ENCODE data around the gene LDB2. TPM values are rescaled to one million over a fixed set of nuclear protein-coding genes. Genes with fewer than 3 reads are reported as not detected.
"Not testable (repeated sequence)": the region's sequence is repeated elsewhere in the genome, so short reads cannot be mapped to it uniquely, and the experiment has no call there.

LDB2 gene
- 100 to 1,000 TPM in 1 of 4 donors, 10 to 100 TPM in 3; 85.7 to 106 (median 92.1) TPM for polyA plus RNA-seq (ENCODE audit: insufficient read length in 4 of 4)

DNA sequence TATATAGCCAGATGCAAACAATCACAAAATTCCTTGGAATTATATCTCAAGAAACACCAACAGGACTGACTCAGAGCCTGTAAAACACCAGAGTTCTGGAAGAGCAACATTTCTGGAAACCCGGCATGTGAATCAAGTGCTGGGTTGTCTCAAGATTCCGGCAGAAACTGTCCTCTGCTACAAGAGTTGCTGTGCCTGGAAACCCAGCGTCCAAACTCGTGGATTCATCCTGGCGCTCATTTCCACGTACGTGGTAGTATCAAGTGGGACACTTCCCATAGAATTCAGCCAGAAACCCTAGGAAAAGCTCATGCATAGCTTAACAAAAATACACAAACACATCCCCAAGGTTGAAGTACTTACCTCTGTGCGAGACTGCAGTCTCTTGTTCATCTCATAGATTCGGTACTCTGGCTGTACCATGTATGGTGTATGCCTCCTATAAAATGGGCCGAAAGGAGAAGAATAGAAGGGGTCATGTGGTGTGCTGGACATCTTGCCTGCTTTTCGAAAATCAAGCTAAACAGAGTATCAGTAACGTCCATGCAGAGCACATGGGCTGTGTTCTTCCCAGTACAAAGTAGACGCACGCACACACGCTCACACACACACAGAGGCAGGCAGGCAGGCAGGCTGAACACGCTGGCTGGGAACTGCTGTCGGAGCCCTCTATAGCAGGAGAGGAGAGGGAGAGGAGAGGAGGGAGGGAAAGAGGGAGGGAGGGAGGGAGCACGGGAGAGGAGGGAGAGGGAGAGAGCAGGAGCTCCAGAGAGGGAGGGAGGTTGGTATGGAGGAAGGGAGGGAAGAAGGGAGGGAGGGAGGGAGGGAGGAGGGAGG lies at the start of gene LDB2:
Gene LDB2, minus strand, starts transcription at position 655 of the 837 bp plus-strand sequence.
- peak in 2 of 4 donors; percentile 78 to 82 for DNase-seq (ENCODE audit: low read depth in 4 of 4, low spot score in 2 of 4)

DNA sequence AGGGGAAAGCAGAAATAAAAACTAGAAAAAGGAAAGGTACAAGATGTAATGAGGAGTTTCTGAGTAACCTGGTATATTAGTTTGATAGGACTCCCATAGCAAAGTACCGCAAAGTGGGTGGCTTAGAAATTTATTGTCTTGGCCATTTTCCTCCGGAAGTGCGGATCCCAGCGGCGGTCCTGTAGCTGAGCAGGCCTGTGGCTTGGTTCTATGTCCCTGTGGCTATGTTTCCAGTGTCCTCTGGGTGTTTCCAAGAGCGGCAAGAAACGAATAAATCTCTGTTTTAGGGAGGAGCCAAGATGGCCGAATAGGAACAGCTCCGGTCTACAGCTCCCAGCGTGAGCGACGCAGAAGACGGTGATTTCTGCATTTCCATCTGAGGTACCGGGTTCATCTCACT lies 44.0 kb upstream of the LDB2 start:
- no peak for DNase-seq (ENCODE audit: low read depth in 4 of 4, low spot score in 2 of 4)

- DNase-seq (ENCODE audit: low read depth in 4 of 4, low spot score in 2 of 4), result no peak
Measured at GRCh38 chr4:16939178-16939577, 40.7 kb upstream of the LDB2 start.

- DNase-seq (ENCODE audit: low read depth in 4 of 4, low spot score in 2 of 4), result no peak
Measured at GRCh38 chr4:16938512-16939040, 40.1 kb upstream of the LDB2 start.

DNA sequence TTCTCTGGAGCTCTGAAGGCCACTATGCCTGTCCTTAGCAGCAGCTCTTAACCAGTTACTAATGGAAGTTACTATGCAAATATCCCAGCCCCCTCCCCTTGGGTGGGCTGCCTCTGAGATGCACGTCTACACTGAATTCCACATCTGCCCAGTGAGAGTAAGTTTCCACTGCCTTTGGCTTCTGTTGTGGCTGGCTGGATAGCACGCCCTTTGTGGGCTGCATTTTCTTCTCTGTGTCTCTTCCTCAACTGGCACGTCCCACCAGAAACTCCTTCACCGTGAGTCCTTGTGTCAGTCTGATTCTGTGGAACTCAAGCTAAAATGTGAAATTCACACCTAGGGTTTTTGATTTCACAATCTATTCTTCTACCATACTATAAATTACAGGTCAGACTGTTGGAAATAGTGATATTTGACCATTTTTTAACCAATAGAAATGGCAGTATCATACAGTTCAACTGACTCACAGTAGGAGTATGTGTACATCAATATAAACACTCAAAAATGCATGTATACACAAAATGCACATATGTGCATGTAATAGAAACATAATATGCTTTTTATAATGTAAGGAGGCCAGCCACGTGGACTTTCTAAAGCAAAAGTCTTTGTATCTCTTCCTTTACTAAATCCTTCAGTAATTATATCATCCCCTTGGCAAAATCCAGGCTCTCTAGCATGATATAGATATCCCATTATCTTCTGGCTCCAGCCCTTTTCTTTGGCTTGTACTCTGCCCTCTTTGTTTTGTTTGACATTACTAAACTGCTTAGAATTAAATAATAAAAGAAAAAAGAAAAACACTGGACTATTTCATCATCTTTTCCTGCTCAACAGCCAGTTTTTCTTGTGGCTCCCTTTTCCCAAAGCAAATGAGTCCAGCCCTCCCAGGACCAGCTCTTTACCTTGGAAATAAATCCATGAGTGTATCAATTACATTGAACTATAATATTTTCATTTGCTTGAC lies 33.2 kb upstream of the LDB2 start:
- DNase-seq (ENCODE audit: low read depth in 4 of 4, low spot score in 2 of 4), result no peak

DNA sequence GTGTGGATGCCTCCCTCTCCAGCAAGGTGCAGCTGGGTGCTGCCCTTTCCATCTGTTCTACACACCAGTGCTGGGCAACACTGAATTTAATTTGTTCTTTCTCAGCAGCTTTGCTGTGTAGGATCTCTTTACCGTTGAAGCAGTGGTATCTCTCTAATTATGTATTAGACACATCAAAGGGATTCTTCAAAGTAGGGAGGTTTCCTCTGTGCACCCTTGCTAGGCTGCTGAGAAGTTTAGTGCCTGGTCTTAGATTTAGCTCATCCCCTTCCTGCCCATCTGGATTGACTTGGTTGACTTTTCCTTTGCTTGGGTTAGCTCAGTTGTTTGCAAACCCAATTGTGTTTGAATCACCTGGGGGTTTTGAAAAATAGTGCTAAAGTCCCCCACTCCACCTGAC lies 27.8 kb upstream of the LDB2 start:
- DNase-seq (ENCODE audit: low read depth in 4 of 4, low spot score in 2 of 4), result no peak

DNA sequence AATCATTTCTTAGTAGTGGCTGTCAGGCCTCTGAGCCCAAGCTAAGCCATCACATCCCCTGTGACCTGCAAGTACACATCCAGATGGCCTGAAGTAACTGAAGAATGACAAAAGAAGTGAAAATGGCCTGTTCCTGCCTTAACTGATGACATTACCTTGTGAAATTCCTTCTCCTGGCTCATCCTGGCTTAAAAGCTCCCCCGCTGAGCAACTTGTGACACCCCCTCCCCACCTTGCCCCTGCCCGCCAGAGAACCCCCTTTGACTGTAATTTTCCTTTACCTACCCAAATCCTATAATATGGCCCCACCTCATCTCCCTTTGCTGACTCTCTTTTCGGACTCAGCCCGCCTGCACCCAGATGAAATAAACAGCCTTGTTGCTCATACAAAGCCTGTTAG lies 20.3 kb upstream of the LDB2 start:
- not testable (repeated sequence) for DNase-seq (ENCODE audit: low read depth in 4 of 4, low spot score in 2 of 4)

- no peak for DNase-seq (ENCODE audit: low read depth in 4 of 4, low spot score in 2 of 4)
Measured at GRCh38 chr4:16916719-16917337, 18.4 kb upstream of the LDB2 start.

GRCh38 chr4:16916031-16916430 lies 17.6 kb upstream of the LDB2 start:
- no peak for DNase-seq (ENCODE audit: low read depth in 4 of 4, low spot score in 2 of 4)

DNA sequence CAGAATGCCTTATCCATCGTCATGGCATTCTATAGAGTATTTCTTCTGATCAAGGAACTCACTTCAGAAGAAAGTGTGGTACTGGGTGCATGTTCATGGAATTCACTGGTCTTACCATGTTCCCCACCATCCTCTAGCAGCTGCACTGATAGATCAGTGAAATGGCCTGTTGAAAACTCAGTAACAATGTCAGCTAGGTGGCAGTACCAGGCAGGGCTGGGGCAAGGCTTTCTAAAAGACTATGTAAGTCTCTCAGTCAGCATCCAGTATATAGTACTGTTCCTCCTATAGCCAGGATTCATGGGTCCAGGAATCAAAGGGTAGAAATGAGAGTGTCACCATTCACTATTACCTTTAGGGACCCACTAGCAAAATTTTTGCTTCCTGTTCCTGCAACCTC lies 15.8 kb upstream of the LDB2 start:
- DNase-seq (ENCODE audit: low read depth in 4 of 4, low spot score in 2 of 4), result no peak

GRCh38 chr4:16912896-16913295 lies 14.5 kb upstream of the LDB2 start:
- DNase-seq (ENCODE audit: low read depth in 4 of 4, low spot score in 2 of 4), result no peak

- DNase-seq (ENCODE audit: low read depth in 4 of 4, low spot score in 2 of 4), result no peak
Measured at GRCh38 chr4:16909281-16909680, 10.8 kb upstream of the LDB2 start.

DNA sequence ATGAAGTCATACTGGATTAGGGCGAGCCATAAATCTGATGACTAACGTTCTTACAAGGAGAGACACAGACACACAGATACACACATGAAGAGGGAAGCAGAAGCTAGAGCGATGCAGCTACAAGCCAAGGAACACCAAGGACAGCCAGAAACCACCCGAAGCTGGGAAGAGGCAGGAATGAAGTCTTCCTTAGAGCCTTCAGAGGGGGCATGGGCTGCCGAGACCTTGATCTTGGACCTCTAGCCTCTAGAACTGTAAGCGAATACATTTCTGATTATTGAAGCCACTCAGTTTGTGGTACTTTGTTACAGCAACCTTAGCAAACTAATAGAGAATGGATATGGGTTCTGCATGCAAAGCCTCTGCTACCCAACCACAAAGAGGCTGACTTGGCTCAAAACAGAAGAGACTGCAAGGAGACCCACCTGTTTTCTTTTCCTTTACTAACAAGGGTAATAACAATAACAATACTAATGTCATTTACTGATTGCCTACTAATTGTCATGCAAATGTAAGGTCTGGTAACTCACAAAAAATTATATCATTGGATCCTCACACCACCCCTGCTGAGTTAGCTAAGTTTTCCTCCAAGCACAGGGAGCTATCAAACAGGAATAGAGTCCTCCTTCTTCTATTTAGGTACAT lies 10.1 kb upstream of the LDB2 start:
- DNase-seq (ENCODE audit: low read depth in 4 of 4, low spot score in 2 of 4), result no peak

DNA sequence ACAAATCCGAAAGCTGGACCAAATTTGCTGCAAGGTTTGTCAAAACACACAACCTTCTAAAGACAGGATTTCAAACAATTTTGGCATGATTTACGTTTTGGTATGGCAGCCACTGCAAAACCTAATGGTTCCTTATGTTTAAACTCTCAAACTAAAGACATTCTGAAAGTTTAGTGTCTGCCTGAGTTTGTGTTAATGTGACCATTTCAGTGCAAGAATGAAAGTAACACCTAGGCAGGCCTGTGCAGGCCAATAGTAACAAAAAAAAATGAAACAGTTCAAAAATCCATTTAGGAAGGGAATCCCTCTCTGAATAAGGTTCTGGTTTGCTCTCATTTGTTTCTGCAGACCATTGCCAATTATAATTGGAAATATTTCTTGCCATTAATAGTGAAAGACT lies 1.9 kb upstream of the LDB2 start:
- no peak for DNase-seq (ENCODE audit: low read depth in 4 of 4, low spot score in 2 of 4)

- no peak for DNase-seq (ENCODE audit: low read depth in 4 of 4, low spot score in 2 of 4)
Measured at GRCh38 chr4:16896881-16897750, 1.3 kb downstream of the LDB2 start.

DNA sequence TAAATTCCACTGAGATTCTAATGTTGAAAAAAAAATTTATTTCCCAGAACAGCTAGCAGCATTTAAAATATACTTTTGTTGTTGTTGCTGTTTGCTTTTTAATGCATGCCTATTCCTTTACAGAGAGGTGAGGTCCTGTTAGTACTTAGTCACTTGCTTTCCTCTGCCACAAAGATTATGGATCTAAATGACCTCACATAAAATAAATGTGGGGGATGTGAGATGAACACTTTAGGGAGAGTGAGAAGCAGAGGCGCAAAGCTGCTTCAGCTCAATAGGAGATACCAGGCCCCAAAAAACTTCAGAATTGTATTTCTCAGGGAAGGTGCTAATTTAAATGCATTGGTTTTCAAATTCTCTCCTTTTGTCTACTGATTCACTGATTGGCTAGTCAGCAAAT lies 4.0 kb downstream of the LDB2 start:
- no peak for DNase-seq (ENCODE audit: low read depth in 4 of 4, low spot score in 2 of 4)

DNA sequence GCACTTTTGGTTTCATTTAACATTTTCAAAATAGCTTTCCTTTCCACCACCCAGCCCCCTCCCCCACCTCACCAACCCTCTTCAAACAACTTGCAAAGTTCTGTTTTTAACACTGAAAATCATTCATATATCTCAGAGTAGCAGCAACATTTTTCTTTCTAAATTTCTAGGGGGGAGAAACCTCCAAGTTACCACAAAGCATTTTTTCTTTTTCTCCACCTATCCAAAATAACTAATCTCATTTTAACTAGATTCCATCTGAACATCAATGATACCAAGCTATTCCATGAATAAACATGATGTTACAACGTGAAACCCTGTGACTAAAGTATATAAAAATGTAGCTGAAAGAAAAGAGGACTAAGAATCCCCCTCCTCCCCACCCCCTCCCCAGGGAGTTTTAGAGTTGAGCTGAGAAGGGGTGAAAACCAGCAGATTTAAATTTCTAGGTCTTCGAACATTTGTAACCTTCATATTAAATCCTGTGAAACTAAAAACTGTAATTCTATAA lies 5.2 kb downstream of the LDB2 start:
- no peak for DNase-seq (ENCODE audit: low read depth in 4 of 4, low spot score in 2 of 4)

DNA sequence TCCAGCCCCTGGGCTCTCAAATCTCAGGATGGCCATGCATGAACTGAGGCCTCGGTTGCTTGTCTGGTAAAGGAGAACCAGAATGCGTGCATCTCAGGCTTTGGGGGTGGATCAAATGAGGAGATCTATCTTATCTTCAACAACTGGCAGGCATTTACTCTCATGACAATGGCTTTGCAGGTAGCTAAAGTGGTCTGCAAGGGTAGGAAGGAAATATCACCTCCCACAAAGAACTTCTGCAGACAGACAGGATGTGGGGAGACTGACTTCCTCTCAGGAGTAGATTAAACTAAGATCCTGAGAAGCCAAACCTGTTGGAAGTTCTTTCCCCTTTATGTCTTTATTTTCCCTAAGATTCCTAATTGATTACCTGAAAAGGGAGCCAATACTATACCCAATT lies 7.8 kb downstream of the LDB2 start:
- DNase-seq (ENCODE audit: low read depth in 4 of 4, low spot score in 2 of 4), result no peak

DNA sequence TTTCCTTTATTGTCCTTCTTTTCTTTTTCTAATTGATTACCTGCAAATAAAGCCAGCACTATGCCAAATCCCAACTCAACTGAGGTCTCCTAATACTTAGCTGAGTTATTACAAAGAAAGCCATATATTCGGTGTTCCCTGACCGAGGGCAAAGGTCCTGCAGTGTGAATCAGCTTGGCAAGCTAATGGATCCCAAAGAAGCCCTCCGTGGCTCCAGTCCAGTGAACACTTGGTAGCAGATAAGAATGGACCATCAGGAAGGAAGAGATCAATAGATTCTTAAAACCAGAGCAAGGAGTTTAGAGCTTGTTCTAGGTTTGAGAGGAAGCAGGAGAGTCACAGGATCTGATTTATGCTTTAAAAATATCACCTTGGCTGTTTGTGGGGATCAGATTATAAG lies 8.5 kb downstream of the LDB2 start:
- no peak for DNase-seq (ENCODE audit: low read depth in 4 of 4, low spot score in 2 of 4)

Data from left renal cortex interstitium (tissue), 4 donors.